Heart left ventricle (tissue), 13 donors: ENCODE measurements around the gene ZNF865.

Source experiments
- POLR2A ChIP-seq, 2 donors: fragments of 450-650 bp; IDR thresholded peaks; one replicate each; pipeline ENCODE4 v1.6.1; 2017; ENCODE audit warnings: antibody characterized with exemption in 2 of 2, mild to moderate bottlenecking in 2 of 2, moderate library complexity in 2 of 2
- TF ChIP-seq, protein P1 (sequence below), 12 donors: fragments of 200-600 bp; sonication (generic) in 4 of 12; IDR thresholded peaks; one replicate each; pipeline versions ENCODE4 v1.5.0 to v1.8.0; 2018 to 2022; ENCODE audit warnings: antibody characterized with exemption in 12 of 12, mild to moderate bottlenecking in 5 of 12
- donor health status: ischemic (EF 13 %, LVEDD 7.1; RV severe dilation, severe dysfunction).
- donor health status: DM: no; HTN: yes; CAD: no.
- donor health status: DM: no; HTN: no; CAD: no.
- donor health status: ischemic (EF 25% LVEDD 6.9; RV normal size, moderate dysfunction).
- donor health status: ischemic (EF 25% LVEDD 5.7; RV mildly dilated, moderate dysfunction).
- donor health status: ischemic (EF 35%, LVEDD 5.7; RV mildly dilated, moderate dysfunction).
- donor health status: nonischemic (EF 11% LVEDD 7.7; RV severe dilation, severe dysfunction).
- donor health status: DM: yes; HTN: yes; CAD: no.
- donor health status: PGD.
- donor health status: ischemic (EF 29% LVEDD 5.4; RV normal size, mild dysfunction).
- donor health status: nonischemic (EF 23%, LVEDD 6.1; RV moderate dilation, normal function).

DNA sequence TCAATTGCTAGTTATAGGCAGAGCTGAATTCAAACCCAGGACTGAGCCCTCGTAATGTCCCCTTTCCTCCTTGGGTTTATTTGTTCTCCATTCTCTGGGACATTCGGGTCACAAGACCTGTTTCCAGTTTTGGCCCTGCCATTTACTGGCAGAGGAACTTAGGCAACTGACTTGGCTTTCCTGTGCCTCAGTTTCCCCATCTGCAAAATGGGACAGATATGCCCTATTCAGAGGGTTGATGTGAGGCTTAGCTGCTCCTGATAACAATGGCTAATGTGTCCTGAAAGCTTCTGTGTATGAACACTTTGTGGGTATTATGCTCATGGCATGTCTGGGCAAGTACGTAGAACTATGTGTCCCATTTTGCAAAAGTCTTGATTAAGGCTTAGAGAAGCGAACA lies 4.4 kb upstream of the ZNF865 start:
- TF ChIP-seq, protein P1, sequence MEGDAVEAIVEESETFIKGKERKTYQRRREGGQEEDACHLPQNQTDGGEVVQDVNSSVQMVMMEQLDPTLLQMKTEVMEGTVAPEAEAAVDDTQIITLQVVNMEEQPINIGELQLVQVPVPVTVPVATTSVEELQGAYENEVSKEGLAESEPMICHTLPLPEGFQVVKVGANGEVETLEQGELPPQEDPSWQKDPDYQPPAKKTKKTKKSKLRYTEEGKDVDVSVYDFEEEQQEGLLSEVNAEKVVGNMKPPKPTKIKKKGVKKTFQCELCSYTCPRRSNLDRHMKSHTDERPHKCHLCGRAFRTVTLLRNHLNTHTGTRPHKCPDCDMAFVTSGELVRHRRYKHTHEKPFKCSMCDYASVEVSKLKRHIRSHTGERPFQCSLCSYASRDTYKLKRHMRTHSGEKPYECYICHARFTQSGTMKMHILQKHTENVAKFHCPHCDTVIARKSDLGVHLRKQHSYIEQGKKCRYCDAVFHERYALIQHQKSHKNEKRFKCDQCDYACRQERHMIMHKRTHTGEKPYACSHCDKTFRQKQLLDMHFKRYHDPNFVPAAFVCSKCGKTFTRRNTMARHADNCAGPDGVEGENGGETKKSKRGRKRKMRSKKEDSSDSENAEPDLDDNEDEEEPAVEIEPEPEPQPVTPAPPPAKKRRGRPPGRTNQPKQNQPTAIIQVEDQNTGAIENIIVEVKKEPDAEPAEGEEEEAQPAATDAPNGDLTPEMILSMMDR (IDR thresholded peaks at IDR 0.05): no peak
- no peak for TF ChIP-seq POLR2A (IDR thresholded peaks at IDR 0.05)
